ENCODE measurements around the gene HYAL1. TPM values are rescaled to one million over a fixed set of nuclear protein-coding genes. Genes with fewer than 3 reads are reported as not detected.
"Not testable (repeated sequence)": the region's sequence is repeated elsewhere in the genome, so short reads cannot be mapped to it uniquely, and the experiment has no call there.

The HYAL1 gene
- total RNA-seq, 1 donor from 2014 or later, result 19.4 TPM

DNA sequence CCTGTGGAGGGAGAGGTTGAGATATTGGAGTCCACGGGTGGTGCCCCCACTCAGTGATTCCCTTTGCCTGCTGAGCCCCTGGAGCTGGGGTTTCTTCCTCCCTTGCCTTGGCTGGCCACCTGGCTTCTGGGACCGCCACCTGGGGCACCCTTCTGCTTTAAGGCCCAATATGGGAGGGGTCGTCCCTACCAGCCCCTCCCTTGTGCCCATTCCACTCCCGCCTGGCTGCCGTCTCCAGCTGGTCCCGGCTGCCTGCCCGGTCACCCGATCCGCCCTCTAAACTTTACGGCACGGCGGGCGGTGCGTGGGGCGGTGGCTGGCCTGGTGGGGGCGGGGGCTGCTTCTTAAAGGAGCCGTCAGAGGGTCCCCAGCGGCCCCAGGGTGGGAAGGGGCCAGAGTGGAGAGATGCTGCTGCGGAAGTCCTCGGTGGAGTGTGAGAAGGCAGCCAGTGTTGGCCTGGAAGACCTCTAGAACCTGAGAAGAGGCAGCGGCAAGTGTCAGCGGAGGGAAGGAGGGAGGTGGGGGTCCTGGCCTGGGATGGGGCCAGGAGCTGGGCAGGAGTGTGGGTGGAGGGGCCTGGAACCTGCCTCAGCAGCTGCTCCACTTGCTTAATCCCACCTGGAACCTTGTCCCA is 36.0 kb downstream of the HYAL1 start:
- ATAC-seq (peak; percentile 53), DNase-seq (ENCODE audit: low spot score) (no peak)
- intact Hi-C loops (cut with DNase I), result no loop called here

DNA sequence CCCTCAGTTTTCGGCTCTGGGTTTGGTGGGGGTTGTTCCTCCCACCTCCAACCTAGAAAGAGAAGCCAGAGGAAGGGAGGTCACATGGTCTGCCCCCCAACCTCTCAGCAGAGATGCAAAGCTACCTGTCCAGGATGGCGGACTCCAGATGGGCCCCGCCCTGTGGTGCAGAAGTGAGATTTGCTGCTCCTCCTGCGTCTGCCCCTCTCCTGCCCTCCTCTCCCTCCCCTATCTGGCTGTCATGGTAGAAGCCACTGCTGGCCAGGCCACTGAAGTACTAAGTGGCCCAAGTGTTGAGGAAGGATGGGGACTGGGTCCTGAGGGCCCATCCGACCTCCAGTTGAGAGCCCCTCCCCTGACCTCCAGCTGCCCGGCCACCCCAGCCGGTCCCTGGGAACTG is 36.5 kb downstream of the HYAL1 start:
- ATAC-seq, result no peak
- intact Hi-C loops (cut with DNase I), result no loop called here
- DNase-seq (ENCODE audit: low spot score), result no peak

DNA sequence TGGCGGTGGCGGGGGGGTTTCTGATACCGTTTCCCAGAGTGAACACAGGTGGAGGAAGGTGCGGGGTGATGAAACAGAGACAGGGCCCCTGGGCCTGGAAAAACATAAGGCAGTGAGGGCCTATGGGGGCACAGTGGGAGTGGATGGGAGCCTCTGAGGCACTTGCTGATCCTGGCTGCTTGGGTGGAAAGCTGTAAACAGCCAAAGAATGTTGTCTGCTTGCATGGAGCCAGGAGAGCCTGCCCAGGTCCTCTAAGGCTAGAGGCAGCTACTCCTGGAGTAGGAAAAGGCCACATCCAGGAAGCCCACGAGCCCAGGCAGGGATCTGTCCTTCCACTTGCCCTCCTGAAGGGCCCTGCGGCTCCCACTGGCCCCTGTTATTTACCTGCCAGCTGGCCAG is 37.4 kb downstream of the HYAL1 start:
- intact Hi-C loops (cut with DNase I), result no loop called here
- no peak for ATAC-seq
- DNase-seq (ENCODE audit: low spot score), result no peak

DNA sequence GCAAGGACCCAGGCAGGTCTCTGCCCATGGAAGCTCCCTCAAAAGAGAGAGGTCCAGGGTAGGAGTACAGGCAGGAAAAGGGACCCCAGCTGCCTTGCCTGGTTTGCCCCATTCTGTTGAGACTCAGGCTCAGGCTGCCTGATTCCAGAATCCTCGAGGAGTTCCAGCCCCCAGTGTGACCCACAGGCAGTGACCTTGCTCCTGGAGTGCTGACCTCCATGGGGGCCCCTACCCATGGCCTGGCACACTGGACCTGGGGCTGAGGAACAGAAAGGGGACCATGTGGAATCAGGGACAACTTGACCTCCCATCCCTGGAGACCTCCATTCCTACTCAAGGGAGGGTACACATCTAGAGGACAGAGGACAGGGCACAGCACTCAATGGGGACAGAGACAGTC is 37.8 kb downstream of the HYAL1 start:
- ATAC-seq (no peak), DNase-seq (ENCODE audit: low spot score) (no peak)
- intact Hi-C loops (cut with DNase I), result no loop called here

DNA sequence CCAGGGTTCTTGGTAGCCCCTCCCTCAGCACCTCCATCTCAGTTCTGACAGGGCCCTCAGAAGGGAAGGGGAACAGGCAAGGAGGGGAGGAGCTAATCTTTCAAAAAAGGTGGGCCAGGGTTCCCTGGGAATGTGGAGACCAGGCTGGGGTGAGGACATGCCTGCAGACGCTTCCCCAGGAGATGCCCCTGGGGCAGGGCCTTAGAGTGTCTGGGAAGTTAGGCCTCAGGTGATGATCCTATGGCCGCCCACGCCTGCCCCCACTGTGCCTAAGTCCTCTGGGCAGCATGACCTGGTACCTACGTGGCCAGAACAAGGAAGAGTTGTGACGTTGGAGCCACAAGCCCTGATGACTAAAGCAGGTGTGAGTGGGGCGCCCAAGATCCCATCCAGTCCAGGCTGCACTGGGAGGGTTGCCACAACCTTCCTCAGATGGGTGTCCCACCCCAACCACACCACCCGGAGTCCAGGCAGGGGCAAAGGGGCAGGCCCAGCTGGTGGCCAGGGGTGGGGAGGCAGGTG is 38.3 kb downstream of the HYAL1 start:
- DNase-seq (ENCODE audit: low spot score) (no peak), ATAC-seq (no peak)
- intact Hi-C loops (cut with DNase I), result no loop called here

DNA sequence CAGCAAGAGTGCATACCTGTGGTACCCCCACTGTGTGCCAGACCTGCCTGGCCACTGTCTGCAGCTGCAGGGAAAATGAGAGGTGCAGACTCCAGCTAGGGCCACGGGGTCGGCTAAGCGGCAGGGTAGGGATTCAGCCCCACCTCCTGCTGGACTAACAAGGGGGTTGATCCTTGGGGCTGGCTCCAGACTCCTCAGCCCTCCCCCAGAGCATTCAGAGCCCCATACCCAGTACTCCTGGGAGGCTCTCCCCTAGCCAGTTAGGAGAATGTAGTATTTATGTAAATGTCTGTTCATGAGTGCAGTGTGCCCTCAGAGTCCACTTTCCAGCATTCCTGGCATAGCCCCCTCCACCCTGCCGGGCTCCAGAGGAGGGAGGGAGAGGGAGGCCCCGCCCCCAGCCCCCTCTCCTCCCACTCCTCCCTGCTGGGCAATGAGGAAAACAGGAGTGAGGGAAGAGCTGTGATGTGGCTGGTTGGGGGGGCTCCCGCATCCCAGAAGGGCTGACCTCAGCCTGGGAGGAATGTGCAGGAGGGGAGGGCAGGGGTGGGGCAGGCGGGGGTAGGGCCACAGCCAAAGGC is 38.9 kb downstream of the HYAL1 start:
- intact Hi-C loops (cut with DNase I), result no loop called here
- peak; percentile 77 for ATAC-seq
- DNase-seq (ENCODE audit: low spot score), result peak; percentile 88

DNA sequence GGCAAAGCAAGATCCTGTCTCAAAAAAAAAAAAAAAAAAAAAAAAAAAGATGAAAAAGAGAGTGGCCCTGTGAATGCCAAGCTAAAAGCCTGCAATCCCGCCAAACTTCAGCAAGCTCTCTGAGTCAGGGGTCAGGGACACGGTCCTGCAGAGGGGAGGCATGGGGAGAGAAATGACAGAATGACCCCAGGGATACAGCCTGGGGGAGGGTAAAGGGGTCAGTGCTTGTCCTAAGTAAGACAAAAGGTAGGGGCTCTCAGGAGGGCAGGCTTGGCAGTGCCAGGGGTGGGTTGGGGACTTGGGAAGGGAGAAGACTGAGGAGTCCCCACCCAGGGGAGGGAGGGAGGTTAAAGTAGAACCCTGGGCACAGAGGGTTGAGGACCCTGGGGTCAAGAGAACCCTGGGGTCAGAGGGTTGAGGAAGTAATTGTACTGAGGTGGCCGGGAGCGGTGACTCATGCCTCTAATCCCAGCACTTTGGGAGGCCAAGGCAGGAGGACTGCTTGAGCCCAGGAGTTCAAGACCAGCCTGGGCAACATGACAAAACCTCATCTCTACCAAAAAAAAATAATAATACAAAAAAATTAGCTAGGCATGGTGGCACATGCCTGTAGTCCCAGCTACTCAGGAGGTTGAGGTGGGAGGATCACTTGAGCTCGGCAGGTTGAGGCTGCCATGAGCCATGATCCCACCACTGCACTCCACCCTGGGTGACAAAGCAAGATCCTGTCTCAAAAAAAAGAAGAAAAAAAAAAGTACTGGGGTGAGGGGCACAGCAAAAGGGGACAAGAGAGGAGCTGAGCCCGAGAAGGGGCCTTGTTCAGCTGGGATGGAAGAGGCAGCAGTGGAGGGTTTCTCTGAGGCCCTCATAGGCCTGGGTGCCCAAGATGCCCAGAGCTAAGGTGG is 39.6 kb downstream of the HYAL1 start:
- DNase-seq (ENCODE audit: low spot score) (no peak), ATAC-seq (no peak)
- intact Hi-C loops (cut with DNase I), result no loop called here

DNA sequence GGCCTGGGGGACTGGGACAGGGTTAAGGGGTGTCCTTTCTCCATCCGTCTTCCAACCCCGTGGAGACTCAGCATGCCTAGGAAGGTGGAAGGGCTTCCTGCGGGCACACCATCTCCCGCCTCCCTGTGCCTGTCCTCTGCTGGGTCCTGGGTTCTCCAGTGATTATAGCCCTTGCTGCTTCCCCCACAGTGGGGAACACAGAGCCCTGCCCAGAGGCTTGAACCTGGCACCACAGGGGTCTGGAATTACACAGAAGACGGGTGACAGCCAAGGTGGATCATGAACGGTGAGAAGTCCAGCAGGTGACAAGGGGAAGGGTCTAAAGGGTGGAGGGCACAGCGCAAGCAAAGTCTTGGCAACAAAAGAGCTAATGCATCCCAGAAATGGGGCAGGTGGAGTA is 40.6 kb downstream of the HYAL1 start:
- intact Hi-C loops (cut with DNase I), result no loop called here
- DNase-seq (ENCODE audit: low spot score) (no peak), ATAC-seq (no peak)

DNA sequence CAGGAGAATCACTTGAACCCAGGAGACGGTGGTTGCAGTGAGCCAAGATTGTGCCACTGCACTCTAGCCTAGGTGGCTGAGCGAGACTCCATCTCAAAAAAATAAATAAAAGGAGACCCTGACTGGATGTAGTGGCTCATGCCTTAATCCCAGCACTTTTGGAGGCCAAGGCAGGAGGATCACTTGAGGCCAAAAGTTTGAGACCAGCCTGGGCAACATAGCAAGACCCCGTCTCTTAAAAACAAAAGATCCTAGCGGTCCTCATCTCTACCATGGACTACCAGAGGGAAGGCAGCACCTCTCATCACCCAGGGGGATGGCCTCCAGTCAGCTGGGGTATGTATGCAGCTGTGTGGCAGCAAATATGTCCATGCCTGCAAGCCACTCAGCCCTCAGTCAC is 41.2 kb downstream of the HYAL1 start:
- ATAC-seq; DNase-seq (ENCODE audit: low spot score); intact Hi-C loops (cut with DNase I): not testable (repeated sequence)

DNA sequence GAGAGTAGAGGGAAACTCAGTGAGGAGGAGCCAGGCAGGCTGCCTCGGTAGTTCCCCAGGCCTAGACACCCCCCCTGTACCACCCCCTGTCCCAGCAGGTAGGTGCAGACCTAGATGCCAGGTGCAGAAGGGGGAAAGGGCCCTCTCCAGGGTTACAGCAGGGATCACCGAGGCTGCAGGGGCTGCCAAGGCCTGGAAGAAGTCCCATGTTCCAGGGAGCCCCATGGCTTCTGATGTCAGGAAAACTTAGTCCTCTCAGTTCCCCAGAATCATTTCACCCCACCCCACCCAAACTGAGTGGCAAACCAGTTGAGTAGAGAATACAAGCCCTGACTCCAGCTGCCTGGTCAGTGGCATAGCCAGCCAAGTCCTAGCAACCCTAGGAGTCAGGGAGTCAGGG is 41.9 kb downstream of the HYAL1 start:
- no peak for DNase-seq (ENCODE audit: low spot score)
- intact Hi-C loops (cut with DNase I), result no loop called here
- ATAC-seq, result no peak

DNA sequence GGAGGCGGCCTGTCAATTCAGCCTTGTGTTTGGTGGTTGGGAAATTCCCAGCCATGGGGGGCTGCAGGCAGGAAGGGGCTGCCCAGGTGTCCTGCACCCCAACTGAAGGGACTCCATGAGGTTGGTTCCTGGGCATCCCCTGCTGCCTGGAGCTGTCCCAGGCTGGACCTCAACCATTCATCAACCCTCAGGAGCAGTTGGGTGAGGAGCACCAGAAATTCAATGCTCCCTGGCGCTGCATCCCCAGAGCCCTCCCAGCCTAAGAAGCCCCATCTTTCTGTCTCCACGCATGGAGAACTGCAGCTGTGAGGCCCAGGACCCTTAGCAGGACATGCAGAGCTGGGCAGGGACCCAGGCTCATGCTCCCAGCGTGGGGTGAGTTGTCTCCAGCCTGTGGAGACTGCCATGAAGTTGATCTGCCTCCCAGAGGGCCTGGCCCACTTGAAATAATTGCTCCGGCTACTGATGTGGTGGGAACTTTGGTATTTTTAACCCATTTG is 42.4 kb downstream of the HYAL1 start:
- DNase-seq (ENCODE audit: low spot score) (no peak), ATAC-seq (no peak)
- intact Hi-C loops (cut with DNase I), result no loop called here

DNA sequence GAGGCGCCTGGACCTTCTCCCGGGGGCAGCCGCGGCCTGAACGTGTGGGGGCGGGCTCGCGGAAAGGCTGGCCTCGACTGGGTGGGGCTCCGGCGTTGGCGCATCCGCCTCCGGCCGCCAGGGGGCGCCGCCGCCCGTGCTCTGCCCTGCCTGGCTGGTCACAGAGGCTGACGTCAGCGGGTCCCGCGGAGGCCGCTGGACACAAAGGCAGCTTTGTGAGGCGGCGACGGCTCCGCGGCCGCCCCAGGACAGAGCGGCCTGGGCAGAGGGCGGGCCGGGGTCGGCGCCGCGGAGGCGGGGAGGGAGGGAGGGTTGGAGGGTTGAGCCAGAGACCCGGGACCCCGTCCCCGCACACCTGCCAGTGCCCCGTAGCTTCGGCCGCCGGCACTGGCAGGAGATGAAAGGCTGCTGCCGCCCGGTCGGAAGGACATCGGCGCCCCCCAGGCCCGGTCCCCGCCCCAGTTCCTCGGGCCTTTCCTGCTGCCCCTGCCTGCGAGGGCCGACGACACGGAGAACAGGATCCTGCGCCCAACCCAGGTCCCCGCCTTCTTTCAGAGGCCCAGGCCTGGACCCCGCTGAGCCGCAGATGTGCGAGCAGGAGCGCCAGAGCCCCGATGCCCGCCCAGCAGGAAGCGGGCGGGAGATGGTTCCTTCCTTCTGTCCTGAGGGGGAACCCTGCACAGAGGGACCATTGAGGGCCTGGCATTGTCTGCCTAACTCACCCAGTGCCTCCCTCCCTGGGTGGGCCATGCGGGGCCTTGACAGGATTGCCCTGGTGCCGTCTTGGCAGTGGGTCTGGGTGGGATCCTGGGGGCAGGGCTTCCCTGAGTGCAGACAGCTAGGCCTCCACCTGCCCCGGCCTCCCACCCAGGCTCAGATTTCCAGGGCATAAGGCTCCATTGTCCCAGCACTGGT is 43.1 kb downstream of the HYAL1 start:
- intact Hi-C loops (cut with DNase I), result no loop called here
- ATAC-seq, result peak; percentile 68

DNA sequence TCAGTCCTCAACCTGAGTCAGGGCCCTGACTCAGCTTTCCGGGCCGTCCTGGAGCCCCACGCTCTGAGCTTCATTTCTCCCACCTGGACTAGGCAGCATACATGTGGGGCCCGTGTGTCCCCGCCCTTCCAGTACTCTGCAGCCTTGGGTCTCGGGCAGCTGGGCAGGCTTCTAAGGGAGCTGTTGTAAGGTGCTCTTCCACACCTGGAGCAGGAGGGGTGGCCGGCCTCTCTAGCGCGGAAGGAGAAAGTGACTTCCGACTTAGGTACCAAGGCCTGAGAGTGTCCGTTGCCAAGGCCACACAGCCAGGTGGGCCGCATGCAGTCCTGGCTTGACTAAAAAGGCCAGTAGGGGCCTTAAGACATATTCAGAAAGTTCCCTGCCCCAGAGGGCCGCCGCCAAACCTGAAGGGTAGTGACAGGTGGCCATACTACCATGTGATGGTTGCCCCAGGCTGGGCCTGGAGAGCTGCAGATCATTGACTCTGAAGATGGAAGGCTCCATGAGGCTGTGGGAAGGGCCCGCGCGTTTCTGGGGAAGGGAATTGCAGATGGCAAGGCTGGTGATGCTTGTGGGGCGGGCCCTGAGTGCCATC is 43.8 kb downstream of the HYAL1 start:
- intact Hi-C loops (cut with DNase I), result no loop called here
- ATAC-seq (no peak), DNase-seq (ENCODE audit: low spot score) (no peak)

More for the DNA sequence above, 43.1 kb downstream of the HYAL1 start:
- peak; percentile 97 for DNase-seq (ENCODE audit: low spot score)

DNA sequence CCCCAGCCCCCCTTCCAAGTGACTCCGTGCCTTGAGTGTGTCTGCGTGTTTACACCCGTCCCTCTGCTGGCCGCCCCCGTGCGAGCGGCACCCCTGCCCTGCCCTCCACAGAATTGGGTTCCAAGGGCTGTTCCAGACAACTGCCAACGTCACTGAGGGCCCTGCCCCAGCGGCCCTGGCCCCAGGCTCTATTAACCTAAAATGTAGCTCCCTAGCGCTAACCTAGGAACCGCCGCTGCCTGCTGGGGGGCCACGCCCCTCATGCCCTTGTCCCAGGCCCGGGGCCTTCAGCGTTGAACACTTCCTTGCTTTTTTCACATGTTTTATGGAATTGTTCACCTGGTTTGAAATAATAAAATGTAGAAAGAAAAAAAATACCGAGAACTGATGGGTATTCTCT is 44.4 kb downstream of the HYAL1 start:
- intact Hi-C loops (cut with DNase I), result no loop called here

DNA sequence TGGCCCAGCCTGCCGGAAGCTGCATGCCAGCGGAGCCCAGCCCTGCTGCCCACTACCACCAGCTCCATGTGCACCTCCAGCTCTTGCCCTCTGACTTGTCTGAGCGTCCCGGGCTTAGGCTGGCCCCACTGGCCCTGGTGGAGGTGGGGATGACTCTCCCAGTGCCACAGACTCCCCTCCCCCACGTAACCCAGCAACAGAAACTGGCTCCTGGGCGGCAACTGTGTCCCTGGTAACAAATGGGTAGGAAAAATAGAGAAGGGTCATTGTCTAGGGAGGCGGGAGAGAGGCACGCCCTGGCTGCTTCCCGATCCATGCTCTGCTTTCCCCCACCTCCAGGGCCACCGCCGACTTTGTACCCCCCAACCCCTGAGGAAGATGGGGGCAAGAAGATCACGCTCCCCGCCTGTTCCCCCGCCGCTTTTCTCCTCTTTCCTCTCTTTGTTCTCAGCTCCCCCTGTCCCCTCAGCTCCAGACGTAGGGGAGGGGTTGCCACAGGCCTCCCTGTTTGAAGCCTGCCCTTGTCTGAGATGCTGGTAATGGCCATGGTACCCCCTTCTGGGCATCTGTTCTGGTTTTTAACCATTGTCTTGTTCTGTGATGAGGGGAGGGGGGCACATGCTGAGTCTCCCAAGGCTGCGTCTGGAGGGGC is 45.2 kb downstream of the HYAL1 start:
- DNase-seq (ENCODE audit: low spot score) (no peak), ATAC-seq (no peak)
- intact Hi-C loops (cut with DNase I), result no loop called here

More for the DNA sequence above, 44.4 kb downstream of the HYAL1 start:
- DNase-seq (ENCODE audit: low spot score) (no peak), ATAC-seq (no peak)

DNA sequence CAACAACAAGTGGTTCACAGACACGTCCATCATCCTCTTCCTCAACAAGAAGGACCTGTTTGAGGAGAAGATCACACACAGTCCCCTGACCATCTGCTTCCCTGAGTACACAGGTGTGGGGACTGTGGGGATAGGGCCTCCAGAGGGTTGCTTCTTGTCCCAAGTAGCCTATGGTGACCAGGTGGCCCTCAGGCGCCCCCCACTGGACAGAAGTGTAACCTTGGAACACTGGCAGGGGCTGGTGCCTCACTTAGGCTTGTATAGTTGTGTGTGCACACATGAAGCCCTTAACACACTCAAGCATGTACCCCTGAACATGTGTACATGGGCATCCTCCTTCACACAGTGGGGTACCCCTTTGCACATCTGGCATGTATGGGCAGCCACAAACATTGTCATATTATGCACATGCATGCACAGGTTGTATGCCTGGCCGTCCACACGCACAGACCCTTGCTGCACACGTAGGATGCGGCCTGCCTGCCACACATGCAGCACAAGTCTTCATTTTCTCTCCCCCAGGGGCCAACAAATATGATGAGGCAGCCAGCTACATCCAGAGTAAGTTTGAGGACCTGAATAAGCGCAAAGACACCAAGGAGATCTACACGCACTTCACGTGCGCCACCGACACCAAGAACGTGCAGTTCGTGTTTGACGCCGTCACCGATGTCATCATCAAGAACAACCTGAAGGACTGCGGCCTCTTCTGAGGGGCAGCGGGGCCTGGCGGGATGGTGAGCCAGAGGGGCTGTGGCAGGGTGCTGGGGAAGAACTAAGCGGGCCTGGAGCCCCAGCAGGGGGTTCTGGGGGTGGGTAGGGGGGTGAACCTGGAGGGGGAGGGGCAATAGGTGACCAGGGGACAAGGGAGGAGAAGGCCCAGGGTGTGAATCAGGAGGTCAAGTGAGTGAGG is 46.1 kb downstream of the HYAL1 start:
- ATAC-seq (no peak), DNase-seq (ENCODE audit: low spot score) (no peak)
- intact Hi-C loops (cut with DNase I), result no loop called here

DNA sequence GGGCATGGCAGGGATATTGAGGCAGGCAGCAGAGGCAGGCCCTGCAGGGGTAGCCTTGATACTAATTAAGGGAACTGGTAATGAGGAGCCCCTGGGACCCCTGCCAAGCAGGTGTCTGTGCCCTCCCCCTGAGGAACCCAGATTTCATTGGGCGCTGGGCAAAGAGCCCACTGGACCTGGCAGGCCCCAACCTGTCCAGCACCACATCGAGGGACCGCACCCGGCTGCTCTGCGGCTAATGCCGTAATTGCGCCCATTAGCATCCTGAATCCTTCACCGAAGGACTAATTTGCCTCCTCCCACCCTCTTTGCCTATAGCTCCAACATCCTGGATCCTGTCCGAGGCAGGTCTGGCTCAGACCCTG is 48.1 kb downstream of the HYAL1 start:
- no peak for ATAC-seq
- intact Hi-C loops (cut with DNase I), result no loop called here
- DNase-seq (ENCODE audit: low spot score), result no peak
